ENCODE data around the gene BTNL8. TPM values are rescaled to one million over a fixed set of nuclear protein-coding genes. Genes with fewer than 3 reads are reported as not detected.

The BTNL8 gene

DNA sequence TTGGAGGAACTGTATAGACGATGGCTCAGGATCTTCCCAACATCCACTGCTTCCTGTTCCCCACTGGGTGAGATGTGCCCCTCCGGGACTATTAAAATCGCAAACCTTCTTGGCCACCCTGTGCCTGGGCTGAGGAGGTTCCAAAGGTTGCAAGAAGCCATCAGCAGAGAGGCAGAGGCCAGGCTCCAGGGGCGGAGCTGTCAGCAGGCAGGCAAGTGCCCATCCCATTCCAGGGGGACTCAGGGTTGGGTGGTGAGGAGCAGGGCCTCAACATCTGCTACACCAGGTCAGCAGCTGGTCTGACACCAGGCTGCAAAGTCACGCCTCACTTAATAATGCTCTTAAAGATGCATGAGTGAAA is 91.9 kb downstream of the BTNL8 start:
- no peak overlapping the region for H2BK12ac ChIP-seq (ENCODE audit: low read length)
- peak overlapping the region; percentile 15 for H3K9ac ChIP-seq (ENCODE audit: low read depth, low read length, poor library complexity)
- peak overlapping the region; percentile 9 for H3K14ac ChIP-seq (ENCODE audit: low read length)
- H3K79me1 ChIP-seq (ENCODE audit: low read depth, low read length): no peaks in the 10 kb centered on the region
- DNase-seq (ENCODE audit: low spot score): no peak
- peaks cover 0 to 1% of the 10 kb centered on the region in 2 donors for H3K4me1 ChIP-seq (ENCODE audit: control insufficient read depth in 2 of 2, insufficient read depth in 1 of 2, low read depth in 1 of 2, low read length in 2 of 2)
- no peak overlapping the region for H4K91ac ChIP-seq (ENCODE audit: low read depth, low read length, poor library complexity)
- H3K23ac ChIP-seq (ENCODE audit: low read depth, low read length, poor library complexity): no peak overlapping the region
- H2BK120ac ChIP-seq (ENCODE audit: low read depth, low read length): no peak overlapping the region
- no peaks in the 10 kb centered on the region for H3K27me3 ChIP-seq (ENCODE audit: control insufficient read depth in 3 of 3, insufficient read depth in 3 of 3, low read depth in 1 of 3, low read length in 3 of 3)
- no peak overlapping the region for H3K4me3 ChIP-seq (ENCODE audit: low read length in 2 of 2)
- H2BK15ac ChIP-seq (ENCODE audit: low read length): no peak overlapping the region
- WGBS, 2 donors (ENCODE audit: extremely low coverage in 2 of 2, insufficient read length in 2 of 2, insufficient replicate concordance in 1 of 2): no CpG with 5 or more reads among the region's 5 CpGs
- no peak overlapping the region for H3K18ac ChIP-seq (ENCODE audit: low read length)
- H2AK5ac ChIP-seq (ENCODE audit: low read depth, low read length): no peak overlapping the region
- H3K4ac ChIP-seq (ENCODE audit: low read length): no peak overlapping the region
- H3K27ac ChIP-seq (replicated peaks; ENCODE audit: low read length): no peak overlapping the region
- no peaks in the 10 kb centered on the region for H3K36me3 ChIP-seq (replicated peaks in 1 of 2; ENCODE audit: control insufficient read depth in 2 of 2, insufficient read depth in 2 of 2, low read length in 2 of 2)
- H2BK5ac ChIP-seq (ENCODE audit: low read length): no peak overlapping the region
- no peaks in the 10 kb centered on the region for H3K9me3 ChIP-seq (replicated peaks in 1 of 2; ENCODE audit: control insufficient read depth in 2 of 2, insufficient read depth in 1 of 2, low read depth in 1 of 2, low read length in 2 of 2)
- no peak overlapping the region for H3K4me2 ChIP-seq (ENCODE audit: insufficient read depth, low read length, poor library complexity, severe bottlenecking)
- no peak overlapping the region for H4K8ac ChIP-seq (ENCODE audit: low read depth, low read length)
- no peak overlapping the region for H2AFZ ChIP-seq (ENCODE audit: low read length)

Small RNA genes lying within 50 kb of the gene (small RNA-seq; reads per million reads assigned to genes)
- gene RF00019 (ENCODE audit: insufficient read depth) (not detected), gene RPS29P12 (ENCODE audit: insufficient read depth) (not detected)

All from neuronal stem cell (in vitro differentiated cells).